Ishikawa (cell line): ENCODE data around the gene HTRA1.

Experiments used
- CEBPB ChIP-seq: IDR thresholded peaks from 2 replicates; pipeline ENCODE4 v1.6.1; 2012
- CREB1 ChIP-seq: IDR thresholded peaks from 2 replicates; pipeline ENCODE4 v1.6.1; 2012; ENCODE audit warnings: low read depth
- EGR1 ChIP-seq: IDR thresholded peaks from 2 replicates; pipeline ENCODE4 v1.6.1; 2012
- EP300 ChIP-seq: IDR thresholded peaks from 2 replicates; pipeline ENCODE4 v1.6.1; 2012; ENCODE audit warnings: borderline replicate concordance
- FOXM1 ChIP-seq: IDR thresholded peaks from 2 replicates; pipeline ENCODE4 v1.6.1; 2012; ENCODE audit warnings: low read depth, borderline replicate concordance
- MAX ChIP-seq: IDR thresholded peaks from 2 replicates; pipeline ENCODE4 v1.6.1; 2012
- NFIC ChIP-seq: IDR thresholded peaks from 2 replicates; pipeline ENCODE4 v1.6.1; 2012
- RAD21 ChIP-seq: IDR thresholded peaks from 2 replicates; pipeline ENCODE4 v1.6.1; 2012; ENCODE audit warnings: low read depth
- REST ChIP-seq: IDR thresholded peaks from 2 replicates; pipeline ENCODE4 v1.6.1; 2012; ENCODE audit warnings: low read depth, mild to moderate bottlenecking
- TAF1 ChIP-seq: IDR thresholded peaks from 2 replicates; pipeline ENCODE4 v1.6.1; 2012; ENCODE audit warnings: low read depth, mild to moderate bottlenecking
- TCF12 ChIP-seq: IDR thresholded peaks from 2 replicates; pipeline ENCODE4 v1.6.1; 2012; ENCODE audit warnings: low read depth
- TEAD4 ChIP-seq: IDR thresholded peaks from 2 replicates; pipeline ENCODE4 v1.6.1; 2012
- USF1 ChIP-seq: IDR thresholded peaks from 2 replicates; pipeline ENCODE4 v1.6.1; 2012
- YY1 ChIP-seq: IDR thresholded peaks from 2 replicates; pipeline ENCODE4 v1.6.1; 2012; ENCODE audit warnings: low read depth
- ZBTB7A ChIP-seq: IDR thresholded peaks from 2 replicates; pipeline ENCODE4 v1.6.1; 2012; ENCODE audit warnings: low read depth

The HTRA1 gene

GRCh38 chr10:122499491-122499941 lies 38.2 kb downstream of the HTRA1 start:
- TF ChIP-seq ZBTB7A (no peak), RAD21 (no peak), EP300 (no peak), YY1 (no peak), MAX (no peak), EGR1 (no peak), USF1 (no peak), REST (no peak), CREB1 (no peak), NFIC (no peak), FOXM1 (no peak), TCF12 (no peak), CEBPB (no peak)

GRCh38 chr10:122500194-122500593 lies 38.8 kb downstream of the HTRA1 start:
- TF ChIP-seq TEAD4 (no peak), RAD21 (no peak), TAF1 (no peak), CEBPB (no peak), CREB1 (no peak), TCF12 (no peak), REST (no peak), YY1 (no peak), EP300 (no peak), NFIC (no peak), USF1 (no peak)

- no peak for TF ChIP-seq CEBPB
- TF ChIP-seq RAD21 = no peak
- no peak for TF ChIP-seq MAX
- no peak for TF ChIP-seq EP300
- TF ChIP-seq TEAD4 = no peak
Measured at GRCh38 chr10:122500726-122501125, 39.4 kb downstream of the HTRA1 start.

- TF ChIP-seq TEAD4 = no peak
- no peak for TF ChIP-seq RAD21
- no peak for TF ChIP-seq REST
- no peak for TF ChIP-seq MAX
Measured at GRCh38 chr10:122503012-122503411, 41.7 kb downstream of the HTRA1 start.

GRCh38 chr10:122503886-122504609 lies 42.7 kb downstream of the HTRA1 start:
- TF ChIP-seq YY1 = no peak
- no peak for TF ChIP-seq EP300
- no peak for TF ChIP-seq FOXM1
- TF ChIP-seq MAX = no peak
- TF ChIP-seq TAF1 = no peak
- TF ChIP-seq REST = no peak
- TF ChIP-seq USF1 = no peak
- no peak for TF ChIP-seq RAD21
- TF ChIP-seq CEBPB = no peak
- TF ChIP-seq NFIC = no peak
- TF ChIP-seq EGR1 = no peak
- no peak for TF ChIP-seq TCF12
- TF ChIP-seq TEAD4 = no peak
- TF ChIP-seq CREB1 = no peak
- TF ChIP-seq ZBTB7A = no peak
